Lung (tissue), 12 donors: ENCODE data around the gene LAMC3. TPM values are rescaled to one million over a fixed set of nuclear protein-coding genes. Genes with fewer than 3 reads are reported as not detected.

Experiments used
- ATAC-seq: fragments of 200-7000 bp; cut with Tn5 transposase; one replicate; pipeline ENCODE4 v1.9.1; 2020; ENCODE audit warnings: moderate number of reproducible peaks; ENCODE audit not compliant: insufficient read depth, low FRiP score
- DNase-seq, 3 donors: peaks; one replicate each; pipeline ENCODE4 v3.0.0-alpha.2; 2013 to 2017
- H3K27ac ChIP-seq, 2 donors: one replicate each; pipeline ENCODE4 v1.5.1; 2013; ENCODE audit warnings: mild to moderate bottlenecking in 2 of 2, moderate library complexity in 2 of 2, control low read depth in 1 of 2, inconsistent platforms in 1 of 2, low read depth in 1 of 2, low read length in 1 of 2
- H3K27me3 ChIP-seq, 3 donors: one replicate each; pipeline ENCODE4 v1.5.1; 2013; ENCODE audit warnings: low read length in 2 of 3; ENCODE audit not compliant: control insufficient read depth in 3 of 3, insufficient read depth in 3 of 3
- H3K36me3 ChIP-seq, 4 donors: one replicate each; pipeline ENCODE4 v1.5.1; 2013; ENCODE audit warnings: low read length in 4 of 4, mild to moderate bottlenecking in 1 of 4, moderate library complexity in 1 of 4; ENCODE audit not compliant: control insufficient read depth in 4 of 4, insufficient read depth in 4 of 4
- H3K4me1 ChIP-seq, 5 donors: one replicate each; pipeline ENCODE4 v1.5.1; 2013; ENCODE audit warnings: low read length in 5 of 5, mild to moderate bottlenecking in 2 of 5, moderate library complexity in 1 of 5; ENCODE audit not compliant: control insufficient read depth in 5 of 5, insufficient read depth in 5 of 5
- H3K4me3 ChIP-seq: one replicate; pipeline ENCODE4 v1.5.1; 2013; ENCODE audit warnings: mild to moderate bottlenecking, control low read depth, moderate library complexity
- H3K9ac ChIP-seq, 2 donors: one replicate each; pipeline ENCODE4 v1.5.1; 2013; ENCODE audit warnings: low read length in 2 of 2, control low read depth in 1 of 2; ENCODE audit not compliant: insufficient read depth in 1 of 2
- H3K9me3 ChIP-seq, 4 donors: one replicate each; pipeline ENCODE4 v1.5.1; 2013; ENCODE audit warnings: low read length in 3 of 4, mild to moderate bottlenecking in 1 of 4, moderate library complexity in 1 of 4; ENCODE audit not compliant: control insufficient read depth in 4 of 4, insufficient read depth in 3 of 4
- CTCF ChIP-seq: IDR thresholded peaks from 2 replicates; pipeline ENCODE4 v1.5.1; 2012; ENCODE audit warnings: mild to moderate bottlenecking; ENCODE audit errors: control extremely low read depth, extremely low read depth
- WGBS, 2 donors: extraction: QIAGEN DNeasy Blood & Tissue Kit; methylation state at CpG; one replicate each; pipeline ENCODE4 v1.1.7; 2013; 5-methylcytosine and 5-hydroxymethylcytosine counted together
- polyA plus RNA-seq, 2 donors: library from polyadenylated mRNA; stranded (reverse); fragments of 200-250 nt; gene quantifications; one replicate each; pipeline ENCODE4 v1.2.1, GENCODE V29; 2013
- total RNA-seq, 2 donors: library from RNA; depleted of rRNA in 1 of 2; stranded (reverse); fragments of >200 nt in 1 of 2; gene quantifications; one replicate each; pipeline ENCODE4 v1.2.1, GENCODE V29; 2014 to 2021
- donor health status: control.
- donor health status: control.
- donor health status: Bipolar disorder and iron deficiency.
- donor health status: healthy.
- donor health status: DM: yes; HTN: yes; CAD: no.

Gene LAMC3
- total and polyA plus RNA-seq, 4 donors: 10.5 to 24.3 (median 14.1) TPM

- TF ChIP-seq CTCF: no peak
- Histone ChIP-seq H3K36me3 (no peaks in the 10 kb centered on the region), H3K4me3 (no peak overlapping the region), H3K27ac (no peak overlapping the region), H3K4me1 (peaks cover 0 to 14% (median 0%) of the 10 kb centered on the region in 5 donors), H3K9me3 (peaks cover 0 to 3% (median 0%) of the 10 kb centered on the region in 4 donors), H3K27me3 (peaks cover 0 to 12% (median 0%) of the 10 kb centered on the region in 3 donors), H3K9ac (no peak overlapping the region)
- DNase-seq (no peak), ATAC-seq (no peak)
- 95 to 97% methylated on average over 8 of the region's 8 CpGs for WGBS, 2 donors
Measured at GRCh38 chr9:130996205-130996604, 12.8 kb upstream of the LAMC3 start.

GRCh38 chr9:130996676-130997394 lies 12.1 kb upstream of the LAMC3 start:
- Histone ChIP-seq H3K4me3 (no peak overlapping the region), H3K4me1 (peaks cover 0 to 10% (median 0%) of the 10 kb centered on the region in 5 donors), H3K9me3 (peaks cover 0 to 3% (median 0%) of the 10 kb centered on the region in 4 donors), H3K27ac (no peak overlapping the region), H3K27me3 (peaks cover 0 to 12% (median 0%) of the 10 kb centered on the region in 3 donors), H3K36me3 (no peaks in the 10 kb centered on the region), H3K9ac (no peak overlapping the region)
- no peak for ATAC-seq
- 72 to 80% methylated on average over 14 of the region's 14 CpGs for WGBS, 2 donors
- no peak for DNase-seq
- no peak for TF ChIP-seq CTCF

GRCh38 chr9:130997395-130997684 lies 11.6 kb upstream of the LAMC3 start:
- ATAC-seq (no peak), DNase-seq (no peak)
- peaks cover 0 to 11% (median 0%) of the 10 kb centered on the region in 3 donors for H3K27me3 ChIP-seq
- peaks cover 0 to 10% (median 0%) of the 10 kb centered on the region in 5 donors for H3K4me1 ChIP-seq
- no peak overlapping the region for H3K4me3 ChIP-seq
- TF ChIP-seq CTCF: no peak
- H3K27ac ChIP-seq: no peak overlapping the region
- no peak overlapping the region for H3K9ac ChIP-seq
- H3K9me3 ChIP-seq: peaks cover 0 to 3% (median 0%) of the 10 kb centered on the region in 4 donors
- H3K36me3 ChIP-seq: no peaks in the 10 kb centered on the region
- WGBS, 2 donors: 56 to 62% methylated on average over 2 of the region's 2 CpGs
